ENCODE results near the gene PSMD11. TPM values are rescaled to one million over a fixed set of nuclear protein-coding genes. Genes with fewer than 3 reads are reported as not detected.

PSMD11 gene
- total RNA-seq, 1 experiment from 2014 or later = 169 TPM

DNA sequence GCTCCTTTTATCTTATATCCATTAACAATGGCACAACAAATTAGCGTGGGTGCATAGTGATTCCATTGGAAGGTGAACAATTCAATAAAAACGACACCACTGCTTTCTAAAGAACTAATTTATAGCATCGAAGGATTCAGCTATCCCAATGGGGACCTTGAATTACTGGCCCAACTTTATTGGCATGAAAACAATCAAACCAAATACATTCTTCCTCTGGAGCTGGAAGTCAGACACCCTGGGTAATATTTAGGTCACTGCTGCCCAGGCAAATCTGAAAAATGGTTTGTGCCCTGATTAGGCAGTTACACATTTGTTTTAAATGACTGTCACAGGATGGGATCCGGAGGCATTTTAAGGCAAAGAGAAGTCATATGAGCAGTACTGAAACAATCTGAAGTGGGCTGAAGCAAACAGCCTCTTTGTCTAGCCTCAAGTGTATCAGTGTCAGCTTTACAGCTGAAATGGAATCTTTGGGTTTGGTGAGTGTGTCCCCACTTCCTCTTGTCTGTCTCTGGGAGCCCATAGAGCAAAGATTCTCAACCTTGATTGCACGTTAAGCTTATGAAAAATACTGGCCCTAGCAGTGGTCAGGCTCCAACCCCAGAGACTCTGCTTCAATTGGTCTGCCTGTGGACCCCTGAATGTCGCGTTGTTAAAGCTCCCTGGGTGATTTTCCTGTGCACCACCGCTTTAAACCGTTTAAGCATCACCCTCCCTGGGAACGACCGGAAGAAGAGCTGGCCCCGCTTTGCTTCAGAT is 72.8 kb downstream of the PSMD11 start:
- no peak overlapping the region for H2BK15ac ChIP-seq (ENCODE audit: low read depth, low read length)
- Mint-ChIP-seq H3K27me3 (ENCODE audit: low read depth) (peaks cover 10% of the 10 kb centered on the region), H3K4me1 (peaks cover 61 to 63% of the 10 kb centered on the region in 2 experiments), H3K27ac (peak overlapping the region in 2 of 3 experiments; percentile 77 to 82; a peak in 4 of 7 replicates), H3K9me3 (no peaks in the 10 kb centered on the region), H3K4me3 (no peak overlapping the region; a peak in 1 of 5 replicates), H3K36me3 (ENCODE audit: insufficient read depth in 1 of 3, low read depth in 3 of 3) (no peaks in the 10 kb centered on the region)
- H3K18ac ChIP-seq (ENCODE audit: insufficient read length, low read depth, low read length) = no peak overlapping the region
- H2BK20ac ChIP-seq (ENCODE audit: low read depth, low read length, poor library complexity, severe bottlenecking) = no peak overlapping the region
- no peak overlapping the region for H3K4me2 ChIP-seq (ENCODE audit: insufficient read depth, insufficient read length, low read length)
- H4K91ac ChIP-seq (ENCODE audit: insufficient read length, low read depth, low read length) = no peak overlapping the region
- no peak overlapping the region for H3K4ac ChIP-seq (ENCODE audit: low read depth, low read length)
- no peak for DNase-seq
- H4K8ac ChIP-seq (replicated peaks; ENCODE audit: insufficient read length, low read depth, low read length) = no peak overlapping the region
- no peak overlapping the region for H2AK5ac ChIP-seq (ENCODE audit: insufficient read length, low read length)
- H3K23me2 ChIP-seq (ENCODE audit: insufficient read length, low read depth, low read length, poor library complexity, severe bottlenecking) = peaks cover 5% of the 10 kb centered on the region
- no peak overlapping the region for H4K5ac ChIP-seq (ENCODE audit: insufficient read length, low read depth, low read length)
- H3K9me3 ChIP-seq (ENCODE audit: control insufficient read depth, low read depth, low read length) = no peaks in the 10 kb centered on the region
- H3K9ac ChIP-seq (ENCODE audit: extremely low read depth, insufficient read length, low read length) = no peak overlapping the region
- no peaks in the 10 kb centered on the region for H4K20me1 ChIP-seq (ENCODE audit: control insufficient read depth, insufficient read depth, insufficient read length)
- no peaks in the 10 kb centered on the region for H3K27me3 ChIP-seq (ENCODE audit: insufficient read depth, low read length)
- no peak overlapping the region for H3K56ac ChIP-seq (ENCODE audit: insufficient read length, low read depth, low read length)
- H2BK120ac ChIP-seq (ENCODE audit: low read depth, low read length, poor library complexity, severe bottlenecking) = no peak overlapping the region
- H3K79me2 ChIP-seq (ENCODE audit: insufficient read depth, low read length) = no peaks in the 10 kb centered on the region
- H2BK5ac ChIP-seq (ENCODE audit: insufficient read length, low read length) = no peak overlapping the region
- H3K14ac ChIP-seq (ENCODE audit: insufficient read depth, low read length) = no peak overlapping the region
- H3K27ac ChIP-seq (ENCODE audit: insufficient read length, low read depth, low read length) = no peak overlapping the region
- no peak overlapping the region for H2BK12ac ChIP-seq (ENCODE audit: insufficient read length, low read depth, low read length)
- no peak for TF ChIP-seq CTCF (conservative IDR thresholded peaks at IDR 0.05)
- no peak overlapping the region for H3K23ac ChIP-seq (ENCODE audit: insufficient read length, low read depth, low read length)
- no peaks in the 10 kb centered on the region for H3K79me1 ChIP-seq (ENCODE audit: insufficient read depth, low read depth, low read length, poor library complexity, severe bottlenecking)
- peaks cover 16% of the 10 kb centered on the region; the same call in 1 of the 2 replicates for H3K4me1 ChIP-seq (ENCODE audit: insufficient read depth, low read length)
- H2AFZ ChIP-seq (ENCODE audit: low read length) = no peak overlapping the region
- whole genome bisulfite sequencing (ENCODE audit: extremely low coverage, insufficient read length, low lambda C conversion rate) = no CpG with 5 or more reads among the region's 12 CpGs
- no peak overlapping the region for H3T11ph ChIP-seq (ENCODE audit: low read length)
